ENCODE results near the gene ANKRD34A.
A peak's percentile ranks its signal among the peaks of the same experiment; 100 is the strongest.

Gene ANKRD34A

GRCh38 chr1:145965119-145965744 is 857 bp upstream of the ANKRD34A start:
- no peak for FAIRE-seq

- no peak for FAIRE-seq
Measured at GRCh38 chr1:145963265-145964019, 933 bp downstream of the ANKRD34A start.

- FAIRE-seq: no peak
Measured at GRCh38 chr1:145962157-145963102, 1.9 kb downstream of the ANKRD34A start.

- no peak for FAIRE-seq
Measured at GRCh38 chr1:145961425-145962156, 2.8 kb downstream of the ANKRD34A start.

GRCh38 chr1:145961109-145961424 is 3.3 kb downstream of the ANKRD34A start:
- FAIRE-seq: no peak

GRCh38 chr1:145960468-145961108 is 3.8 kb downstream of the ANKRD34A start:
- no peak for FAIRE-seq

- FAIRE-seq: no peak
Measured at GRCh38 chr1:145959957-145960467, 4.4 kb downstream of the ANKRD34A start.

GRCh38 chr1:145959333-145959732 is 5.0 kb downstream of the ANKRD34A start:
- no peak for FAIRE-seq

GRCh38 chr1:145958734-145959133 is 5.6 kb downstream of the ANKRD34A start:
- no peak for FAIRE-seq

GRCh38 chr1:145957443-145958319 is 6.7 kb downstream of the ANKRD34A start, which contains the start of gene LIX1L:
Gene LIX1L, minus strand, starts transcription at chr1:145958017. Its CDS starts 90 bp downstream, at chr1:145957927.
- peak; percentile 97 for FAIRE-seq

GRCh38 chr1:145956781-145957442 is 7.5 kb downstream of the ANKRD34A start:
- FAIRE-seq: no peak

- FAIRE-seq: no peak
Measured at GRCh38 chr1:145956361-145956760, 8.0 kb downstream of the ANKRD34A start.

- FAIRE-seq: no peak
Measured at GRCh38 chr1:145955436-145955835, 8.9 kb downstream of the ANKRD34A start.

GRCh38 chr1:145953861-145954260 is 10.5 kb downstream of the ANKRD34A start:
- FAIRE-seq: no peak

GRCh38 chr1:145952903-145953302 is 11.5 kb downstream of the ANKRD34A start:
- no peak for FAIRE-seq

GRCh38 chr1:145951526-145951925 is 12.8 kb downstream of the ANKRD34A start:
- no peak for FAIRE-seq

GRCh38 chr1:145949219-145949618 is 15.2 kb downstream of the ANKRD34A start:
- no peak for FAIRE-seq

- FAIRE-seq: no peak
Measured at GRCh38 chr1:145947551-145947950, 16.8 kb downstream of the ANKRD34A start.

- FAIRE-seq: no peak
Measured at GRCh38 chr1:145946477-145946986, 17.8 kb downstream of the ANKRD34A start.

GRCh38 chr1:145944532-145944931 is 19.8 kb downstream of the ANKRD34A start:
- no peak for FAIRE-seq
